Measurements from ENCODE around the gene ZNF561. TPM values are rescaled to one million over a fixed set of nuclear protein-coding genes. Genes with fewer than 3 reads are reported as not detected.

ZNF561 gene
- total RNA-seq, 4 donors from 2014 or later: 22.6 to 33.4 (median 30.8) TPM

DNA sequence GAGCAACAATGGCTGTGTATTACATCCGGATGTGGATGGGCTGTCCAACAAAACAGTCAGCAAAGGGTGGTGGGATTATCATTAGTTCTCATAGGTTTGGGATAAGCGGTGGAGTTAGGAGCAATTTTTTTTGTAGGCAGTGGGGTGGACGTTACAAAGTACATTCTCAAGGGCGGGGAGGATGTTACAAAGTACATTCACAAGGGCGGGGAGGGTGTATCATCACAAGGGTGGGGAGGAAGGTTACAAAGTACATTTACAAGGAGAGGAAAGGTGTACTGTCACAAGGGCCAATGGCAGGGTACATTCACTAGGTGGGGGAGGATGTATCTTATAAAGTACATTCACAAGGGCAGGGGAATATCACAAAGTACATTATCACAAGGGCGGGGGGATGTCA, 20.8 kb upstream of the ZNF561 start:
- TF ChIP-seq, protein P1, sequence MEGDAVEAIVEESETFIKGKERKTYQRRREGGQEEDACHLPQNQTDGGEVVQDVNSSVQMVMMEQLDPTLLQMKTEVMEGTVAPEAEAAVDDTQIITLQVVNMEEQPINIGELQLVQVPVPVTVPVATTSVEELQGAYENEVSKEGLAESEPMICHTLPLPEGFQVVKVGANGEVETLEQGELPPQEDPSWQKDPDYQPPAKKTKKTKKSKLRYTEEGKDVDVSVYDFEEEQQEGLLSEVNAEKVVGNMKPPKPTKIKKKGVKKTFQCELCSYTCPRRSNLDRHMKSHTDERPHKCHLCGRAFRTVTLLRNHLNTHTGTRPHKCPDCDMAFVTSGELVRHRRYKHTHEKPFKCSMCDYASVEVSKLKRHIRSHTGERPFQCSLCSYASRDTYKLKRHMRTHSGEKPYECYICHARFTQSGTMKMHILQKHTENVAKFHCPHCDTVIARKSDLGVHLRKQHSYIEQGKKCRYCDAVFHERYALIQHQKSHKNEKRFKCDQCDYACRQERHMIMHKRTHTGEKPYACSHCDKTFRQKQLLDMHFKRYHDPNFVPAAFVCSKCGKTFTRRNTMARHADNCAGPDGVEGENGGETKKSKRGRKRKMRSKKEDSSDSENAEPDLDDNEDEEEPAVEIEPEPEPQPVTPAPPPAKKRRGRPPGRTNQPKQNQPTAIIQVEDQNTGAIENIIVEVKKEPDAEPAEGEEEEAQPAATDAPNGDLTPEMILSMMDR (IDR thresholded peaks at IDR 0.05; ENCODE audit: low read depth): no peak

DNA sequence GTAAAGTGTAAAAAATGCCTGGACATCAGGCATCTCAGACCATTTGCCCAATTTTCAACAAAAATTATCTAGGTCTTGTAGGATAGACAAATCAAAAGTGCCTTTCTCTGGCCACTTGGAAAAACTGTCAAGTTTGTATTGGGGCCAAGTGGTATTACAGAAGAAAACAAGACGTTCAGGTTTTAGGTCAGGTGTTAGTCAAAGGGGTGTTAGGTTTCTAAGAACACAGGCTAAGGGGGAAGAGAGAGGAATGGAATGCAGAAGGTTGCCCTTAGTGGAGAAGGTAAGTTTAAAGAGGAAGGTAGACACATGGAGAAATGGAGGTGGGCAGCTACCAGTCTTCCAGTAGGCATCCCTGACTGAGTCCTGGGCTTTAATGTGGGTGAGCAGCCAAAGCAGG, 19.9 kb upstream of the ZNF561 start:
- TF ChIP-seq, protein P1 (IDR thresholded peaks at IDR 0.05; ENCODE audit: low read depth): no peak

DNA sequence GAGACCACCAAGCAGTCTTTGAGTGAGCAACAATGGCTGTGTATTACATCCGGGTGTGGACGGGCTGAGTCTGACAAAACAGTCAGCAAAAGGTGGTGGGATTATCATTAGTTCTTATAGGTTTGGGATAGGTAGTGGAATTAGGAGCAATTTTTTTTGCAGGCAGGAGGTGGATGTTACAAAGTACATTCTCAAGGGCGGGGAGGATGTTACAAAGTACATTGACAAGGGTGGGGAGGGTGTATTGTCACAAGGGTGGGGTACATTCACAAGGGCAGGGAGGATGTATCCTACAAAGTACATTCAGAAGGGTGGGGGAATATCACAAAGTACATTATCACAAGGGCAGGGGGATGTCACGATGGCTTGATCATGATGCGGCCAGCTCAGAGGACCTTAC, 15.0 kb upstream of the ZNF561 start:
- TF ChIP-seq, protein P1 (IDR thresholded peaks at IDR 0.05; ENCODE audit: low read depth): no peak

DNA sequence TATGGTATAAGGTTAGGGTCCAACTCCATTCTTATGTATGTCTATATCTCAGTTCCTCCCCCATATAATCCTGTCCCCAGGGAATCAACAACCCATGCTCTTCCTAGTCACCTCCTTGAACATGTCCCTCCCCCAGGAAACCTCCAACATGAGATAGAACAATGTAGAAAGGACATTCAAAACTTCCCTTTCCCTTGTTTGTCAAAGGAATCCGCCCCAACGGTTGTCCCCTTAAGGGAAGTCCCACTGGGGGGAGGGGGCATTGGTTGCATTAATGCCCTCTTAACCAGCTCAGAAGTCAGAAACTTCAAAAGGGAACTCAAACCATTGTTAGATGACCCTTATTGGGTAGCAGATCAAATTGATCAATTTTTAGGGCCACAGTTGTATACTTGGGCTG, 6.8 kb upstream of the ZNF561 start:
- TF ChIP-seq, protein P1 (IDR thresholded peaks at IDR 0.05; ENCODE audit: low read depth): no peak

DNA sequence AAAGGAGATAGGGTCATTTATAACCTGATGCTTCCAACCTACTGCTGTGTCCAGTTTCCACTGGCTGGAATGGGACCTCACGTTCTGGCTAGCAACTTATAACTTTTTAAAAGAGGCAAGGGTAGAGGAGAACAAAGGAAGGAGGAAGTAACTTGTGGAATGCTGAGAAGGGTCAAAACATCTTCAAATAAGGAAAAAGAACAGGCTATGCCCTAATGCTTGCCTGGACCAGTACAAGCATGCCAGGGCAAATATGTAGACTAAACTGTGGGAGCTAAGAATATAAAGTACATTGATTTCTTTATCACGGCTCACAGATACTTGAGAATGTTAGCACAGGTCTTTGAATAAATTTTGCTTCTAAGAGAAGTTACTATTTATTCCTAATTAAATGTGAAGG, 1.5 kb upstream of the ZNF561 start:
- TF ChIP-seq, protein P1 (IDR thresholded peaks at IDR 0.05; ENCODE audit: low read depth): no peak

DNA sequence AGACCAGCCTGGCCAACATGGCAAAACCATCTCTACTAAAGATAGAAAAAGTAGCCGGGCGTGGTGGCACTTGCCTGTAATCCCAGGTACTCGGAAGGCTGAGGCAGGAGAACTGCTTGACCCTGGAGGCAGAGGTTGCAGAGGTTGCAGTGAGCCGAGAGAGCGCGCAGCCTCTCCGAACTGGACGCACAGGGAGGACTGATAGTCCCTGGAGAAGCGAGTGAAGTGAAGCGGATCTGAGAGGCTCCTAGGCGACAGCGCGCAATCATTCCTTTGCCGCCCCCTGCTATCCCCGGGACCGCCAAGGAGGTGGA, 233 bp downstream of the ZNF561 start:
- TF ChIP-seq, protein P1 (IDR thresholded peaks at IDR 0.05; ENCODE audit: low read depth): no peak

DNA sequence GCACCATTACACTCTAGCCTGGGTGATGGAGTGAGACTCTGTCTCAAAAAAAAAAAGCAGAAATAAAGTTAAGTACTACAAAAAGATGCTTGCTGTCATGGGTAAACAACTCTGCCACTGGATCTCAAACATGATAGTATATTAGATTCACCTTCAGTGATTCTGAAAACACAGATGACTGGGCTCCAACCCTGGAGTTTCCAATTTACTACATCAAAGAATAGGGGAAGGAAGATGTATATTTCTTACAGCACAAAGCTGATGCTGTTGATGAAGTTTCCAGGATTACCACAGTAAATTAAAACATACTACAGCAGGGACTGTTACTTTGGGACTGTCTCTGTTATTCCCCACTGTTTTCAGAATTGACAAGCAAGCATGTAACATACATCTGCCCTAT, 5.2 kb downstream of the ZNF561 start:
- TF ChIP-seq, protein P1 (IDR thresholded peaks at IDR 0.05; ENCODE audit: low read depth): no peak
